Chondrocyte (in vitro differentiated cells): Measurements from ENCODE around the gene TMEM63B. TPM values are rescaled to one million over a fixed set of nuclear protein-coding genes. Genes with fewer than 3 reads are reported as not detected.

Experiments
- DNase-seq: peaks from one replicate; pipeline ENCODE4 v3.0.0; 2021; ENCODE audit warnings: mixed read lengths, low spot score
- H3K27ac Mint-ChIP-seq: one replicate; pipeline ENCODE4 v1.8.0; 2021; ENCODE audit warnings: mild to moderate bottlenecking, moderate library complexity, mixed read lengths; ENCODE audit not compliant: unreplicated experiment
- H3K27me3 Mint-ChIP-seq: 2 replicates; pipeline ENCODE4 v1.8.0; 2021; ENCODE audit warnings: low read depth, mixed read lengths
- H3K36me3 Mint-ChIP-seq: 2 replicates; pipeline ENCODE4 v1.8.0; 2021; ENCODE audit warnings: low read depth, mixed read lengths
- H3K4me1 Mint-ChIP-seq: 2 replicates; pipeline ENCODE4 v1.8.0; 2021; ENCODE audit warnings: low read depth, mild to moderate bottlenecking, mixed read lengths
- H3K4me3 Mint-ChIP-seq: one replicate; pipeline ENCODE4 v1.8.0; 2021; ENCODE audit warnings: mild to moderate bottlenecking, moderate library complexity, mixed read lengths; ENCODE audit not compliant: unreplicated experiment
- H3K9me3 Mint-ChIP-seq: 2 replicates; pipeline ENCODE4 v1.8.0; 2021; ENCODE audit warnings: low read depth, mixed read lengths
- CTCF ChIP-seq: fragments of 200-600 bp; sonication (generic); IDR thresholded peaks from 2 replicates; pipeline ENCODE4 v1.5.0; 2021; ENCODE audit warnings: antibody characterized with exemption, mild to moderate bottlenecking, moderate library complexity
- total RNA-seq: library from RNA; stranded (reverse); gene quantifications from 3 replicates; pipeline ENCODE4 v1.2.1, GENCODE V29; 2021

Gene TMEM63B
- total RNA-seq, 1 donor from 2014 or later, result 40.7 TPM

- Mint-ChIP-seq H3K4me1 (peaks cover 4% of the 10 kb centered on the region), H3K9me3 (no peaks in the 10 kb centered on the region), H3K4me3 (no peak overlapping the region), H3K27ac (no peak overlapping the region), H3K27me3 (peaks cover 7% of the 10 kb centered on the region), H3K36me3 (no peaks in the 10 kb centered on the region)
- DNase-seq, result no peak
- TF ChIP-seq CTCF, result no peak
These were observed 58.7 kb downstream of the TMEM63B start for GRCh38 chr6:44185953-44186634.

DNA sequence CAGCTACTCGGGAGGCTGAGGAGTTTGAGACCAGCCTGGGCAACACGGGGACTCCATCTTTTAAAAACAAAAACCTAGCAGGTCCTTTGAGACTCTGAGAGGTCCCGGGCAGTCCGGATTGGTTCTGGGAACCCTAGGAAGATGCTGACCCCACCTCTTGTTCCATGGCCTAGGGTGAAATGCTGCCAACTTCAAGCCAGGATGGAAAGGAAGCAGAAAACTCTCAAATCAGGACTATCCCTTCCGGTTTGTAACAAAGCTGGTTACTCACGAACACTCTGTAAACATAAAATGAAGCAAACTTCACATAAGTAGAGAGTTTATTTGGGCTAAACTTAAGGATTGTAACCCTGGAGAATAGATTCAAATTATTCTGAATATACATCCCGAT lies 59.3 kb downstream of the TMEM63B start:
- no peaks in the 10 kb centered on the region for H3K36me3 Mint-ChIP-seq
- no peaks in the 10 kb centered on the region for H3K9me3 Mint-ChIP-seq
- H3K27ac Mint-ChIP-seq, result no peak overlapping the region
- TF ChIP-seq CTCF, result no peak
- H3K27me3 Mint-ChIP-seq, result peaks cover 7% of the 10 kb centered on the region
- DNase-seq, result no peak
- peaks cover 4% of the 10 kb centered on the region for H3K4me1 Mint-ChIP-seq
- no peak overlapping the region for H3K4me3 Mint-ChIP-seq

- H3K36me3 Mint-ChIP-seq, result no peaks in the 10 kb centered on the region
These were observed 61.5 kb downstream of the TMEM63B start for GRCh38 chr6:44188819-44189218.

DNA sequence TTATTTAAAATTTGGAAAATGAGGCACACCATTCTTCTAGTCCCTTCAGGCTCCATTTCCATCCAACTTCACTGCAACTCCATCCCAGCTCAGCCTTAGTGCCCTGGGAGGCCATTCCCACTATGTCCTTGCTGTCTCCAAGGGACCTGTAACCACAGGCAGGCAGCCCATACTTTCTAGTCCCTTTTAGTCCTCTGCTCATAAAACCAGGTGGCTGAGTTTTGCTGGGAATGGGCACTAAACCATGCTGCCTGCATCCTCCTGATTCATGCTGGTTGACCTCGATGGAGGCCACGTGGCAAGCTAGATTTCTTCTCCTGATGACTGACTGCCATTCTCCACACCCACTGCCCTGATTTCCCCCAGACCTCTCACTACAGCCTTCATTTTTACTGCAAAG lies 61.9 kb downstream of the TMEM63B start:
- Mint-ChIP-seq H3K4me1 (peaks cover 10% of the 10 kb centered on the region), H3K27me3 (peaks cover 7% of the 10 kb centered on the region), H3K27ac (no peak overlapping the region), H3K4me3 (no peak overlapping the region), H3K36me3 (no peaks in the 10 kb centered on the region), H3K9me3 (no peaks in the 10 kb centered on the region)
- DNase-seq, result no peak
- no peak for TF ChIP-seq CTCF

More at GRCh38 chr6:44188819-44189218, 61.5 kb downstream of the TMEM63B start:
- no peaks in the 10 kb centered on the region for H3K9me3 Mint-ChIP-seq
- peaks cover 7% of the 10 kb centered on the region for H3K27me3 Mint-ChIP-seq
- DNase-seq, result no peak
- H3K27ac Mint-ChIP-seq, result no peak overlapping the region
- no peak overlapping the region for H3K4me3 Mint-ChIP-seq
- TF ChIP-seq CTCF, result no peak
- peaks cover 10% of the 10 kb centered on the region for H3K4me1 Mint-ChIP-seq

DNA sequence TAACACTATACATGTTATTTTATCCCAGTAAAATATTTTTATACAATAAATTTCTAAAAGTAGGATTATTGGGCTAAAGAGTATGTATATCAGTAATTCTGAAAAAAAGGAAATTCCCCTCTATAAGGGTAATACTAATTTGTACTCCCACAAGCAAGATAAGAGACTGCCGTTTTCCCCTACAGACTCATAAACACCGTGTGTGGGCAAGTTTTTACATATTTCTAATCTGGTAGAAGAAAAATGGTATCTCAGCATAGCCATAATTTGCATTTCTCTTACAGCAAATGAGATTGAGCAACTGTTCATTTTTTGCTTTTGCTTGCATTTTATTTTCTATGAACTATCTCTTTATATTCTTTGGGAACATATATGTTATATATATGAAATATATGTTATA lies 63.4 kb downstream of the TMEM63B start:
- peaks cover 6% of the 10 kb centered on the region for H3K27me3 Mint-ChIP-seq
- no peaks in the 10 kb centered on the region for H3K36me3 Mint-ChIP-seq
- H3K27ac Mint-ChIP-seq, result no peak overlapping the region
- no peak for TF ChIP-seq CTCF
- no peaks in the 10 kb centered on the region for H3K9me3 Mint-ChIP-seq
- no peak overlapping the region for H3K4me3 Mint-ChIP-seq
- H3K4me1 Mint-ChIP-seq, result peaks cover 10% of the 10 kb centered on the region
- DNase-seq, result no peak
